ENCODE results near the gene RASGRP2.

DNA sequence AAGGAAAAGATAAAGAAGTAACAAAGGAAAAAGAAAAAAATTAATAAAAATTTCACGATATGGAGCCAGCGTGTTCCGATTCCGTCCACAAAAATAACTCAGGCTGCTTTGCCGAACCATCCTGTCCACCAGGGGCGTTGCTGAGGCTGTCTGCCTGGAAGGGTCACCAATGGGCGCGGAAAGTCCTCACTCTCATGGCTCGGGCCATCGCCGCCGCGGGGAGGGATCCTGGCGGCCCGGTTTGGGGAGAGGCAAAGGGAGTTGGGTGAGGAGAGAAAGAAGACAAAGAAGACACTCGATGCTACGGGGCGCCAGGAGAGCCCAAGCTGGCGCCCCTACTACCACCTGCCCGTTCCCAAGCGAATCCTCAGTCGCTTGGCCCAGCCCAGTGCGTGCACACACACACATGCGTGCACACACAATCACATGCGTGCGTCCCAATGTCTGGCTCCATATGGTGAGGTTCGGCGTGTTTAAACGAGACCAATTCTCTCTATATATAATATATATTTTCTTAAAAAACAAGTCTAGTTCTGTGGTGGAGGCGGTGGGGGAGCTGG is 21.4 kb upstream of the RASGRP2 start:
- TF ChIP-seq POLR2A (IDR thresholded peaks at IDR 0.05) (no peak), CTCF (IDR thresholded peaks at IDR 0.05) (peak in 1 of 6 experiments; percentile 11)

All from upper lobe of left lung (tissue), 4 donors.